HG03039 (cell line): ENCODE measurements around the gene CCDC80.

Source experiments
- ATAC-seq: cut with Tn5 transposase; IDR thresholded peaks from one replicate; pipeline ENCODE4 v1.9.1; 2021; ENCODE audit warnings: mild to moderate bottlenecking, moderate library complexity; ENCODE audit not compliant: unreplicated experiment

Gene CCDC80

GRCh38 chr3:112656043-112656442, 15.1 kb upstream of the CCDC80 start:
- ATAC-seq, result no peak

- no peak for ATAC-seq
These were observed 14.0 kb upstream of the CCDC80 start for GRCh38 chr3:112654979-112655378.

- no peak for ATAC-seq
These were observed 13.5 kb upstream of the CCDC80 start for GRCh38 chr3:112654492-112654891.

GRCh38 chr3:112653881-112654300, 12.9 kb upstream of the CCDC80 start:
- no peak for ATAC-seq

DNA sequence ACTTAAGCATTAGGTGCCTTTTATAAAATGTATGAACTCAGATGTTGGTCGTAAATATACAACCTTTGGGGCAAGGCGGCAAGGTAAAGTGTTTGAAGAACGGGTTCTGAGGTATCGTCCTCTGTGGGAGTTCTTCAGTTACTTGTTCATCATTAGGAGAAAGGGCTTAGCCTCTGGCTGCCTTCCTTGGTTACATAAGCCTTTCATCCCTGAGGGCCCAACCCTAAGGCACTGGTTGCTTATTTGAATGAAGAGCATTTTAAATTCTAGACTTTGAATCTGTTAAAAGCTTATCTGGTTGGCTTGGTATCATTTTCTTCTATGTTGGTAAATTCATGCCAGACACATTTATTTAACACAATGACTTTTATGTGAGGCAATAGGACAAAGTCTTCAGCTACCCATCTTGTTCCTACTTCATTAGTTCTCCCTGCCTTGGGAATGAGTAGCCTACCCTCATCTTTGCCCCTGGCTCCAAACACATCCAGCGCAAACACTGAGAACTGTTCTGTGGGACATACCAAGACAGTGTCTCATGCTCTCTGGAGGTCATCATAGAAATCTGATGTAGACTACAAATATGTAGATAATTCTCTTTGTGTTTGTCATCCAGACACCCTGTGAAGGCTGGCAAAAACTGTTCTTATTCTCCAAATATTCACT, 12.4 kb upstream of the CCDC80 start:
- ATAC-seq, result no peak

DNA sequence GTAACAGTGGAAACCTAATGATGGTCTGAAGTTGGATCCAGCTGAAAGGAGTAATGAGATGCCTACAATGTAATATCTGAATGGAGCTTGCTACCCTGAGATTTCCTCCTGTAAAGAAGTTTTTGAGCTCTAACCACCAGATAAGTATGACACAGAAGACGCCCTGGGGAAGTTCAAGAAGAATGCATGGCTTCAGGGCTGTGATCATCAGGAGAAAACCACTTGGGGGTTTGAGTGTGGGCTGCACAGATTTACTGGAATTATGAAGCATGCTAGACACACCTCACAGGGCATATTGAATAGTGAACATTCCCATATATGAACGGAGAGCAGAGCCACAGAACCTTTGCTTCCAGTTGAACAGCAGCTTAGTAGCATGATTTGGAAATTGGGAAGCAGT, 10.6 kb upstream of the CCDC80 start:
- no peak for ATAC-seq

DNA sequence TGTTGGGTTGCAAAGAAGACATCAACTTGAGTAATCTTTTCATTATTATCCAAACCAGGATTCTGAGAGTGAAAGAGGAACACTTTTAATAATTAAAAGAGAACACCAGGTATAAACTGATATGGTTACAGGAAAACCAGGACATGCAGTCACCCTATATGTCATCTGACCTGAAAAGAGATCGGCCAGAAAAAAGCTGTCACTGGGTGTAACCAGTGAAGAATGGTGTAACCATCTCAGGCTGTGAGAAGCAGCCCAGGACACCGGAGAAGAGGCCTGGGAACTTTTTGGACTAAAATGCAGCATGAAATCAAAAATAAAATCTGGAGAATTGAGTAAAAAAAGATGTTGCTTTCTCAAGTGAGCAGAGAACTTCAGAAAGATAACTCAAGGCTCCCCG, 10.1 kb upstream of the CCDC80 start:
- no peak for ATAC-seq

GRCh38 chr3:112650482-112650881, 9.5 kb upstream of the CCDC80 start:
- ATAC-seq, result no peak

DNA sequence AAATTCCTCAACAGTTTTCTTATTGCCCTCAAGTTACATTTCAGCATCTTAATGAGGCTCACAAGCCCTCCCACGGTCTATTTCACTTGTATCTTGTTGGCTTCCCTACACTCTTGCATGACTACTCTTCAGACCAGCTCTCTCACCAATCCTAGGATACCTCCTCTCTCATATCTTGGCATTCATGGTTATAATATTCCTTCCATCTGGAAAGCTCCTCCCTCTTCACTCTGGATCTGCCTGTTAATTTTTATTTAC, 8.5 kb upstream of the CCDC80 start:
- ATAC-seq, result no peak

GRCh38 chr3:112647122-112647521, 6.2 kb upstream of the CCDC80 start:
- no peak for ATAC-seq

DNA sequence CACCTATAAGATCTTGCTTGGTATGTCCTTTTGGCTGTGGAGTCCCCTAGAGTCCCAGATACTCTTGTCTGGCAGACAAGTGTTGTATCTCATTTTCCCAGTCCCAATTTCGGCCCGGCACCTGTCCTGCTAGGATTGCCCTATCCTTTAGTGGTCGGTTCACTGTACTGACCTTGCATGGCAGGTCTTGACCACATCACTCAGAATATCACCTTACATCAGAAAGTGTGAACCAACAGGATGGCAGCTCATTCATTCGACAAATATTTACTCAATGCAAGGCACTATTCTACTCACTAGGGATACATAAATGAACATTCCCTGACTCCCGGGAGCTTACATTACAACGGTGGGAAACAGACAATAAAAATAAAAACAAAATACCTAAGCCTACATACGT, 5.7 kb upstream of the CCDC80 start:
- no peak for ATAC-seq

DNA sequence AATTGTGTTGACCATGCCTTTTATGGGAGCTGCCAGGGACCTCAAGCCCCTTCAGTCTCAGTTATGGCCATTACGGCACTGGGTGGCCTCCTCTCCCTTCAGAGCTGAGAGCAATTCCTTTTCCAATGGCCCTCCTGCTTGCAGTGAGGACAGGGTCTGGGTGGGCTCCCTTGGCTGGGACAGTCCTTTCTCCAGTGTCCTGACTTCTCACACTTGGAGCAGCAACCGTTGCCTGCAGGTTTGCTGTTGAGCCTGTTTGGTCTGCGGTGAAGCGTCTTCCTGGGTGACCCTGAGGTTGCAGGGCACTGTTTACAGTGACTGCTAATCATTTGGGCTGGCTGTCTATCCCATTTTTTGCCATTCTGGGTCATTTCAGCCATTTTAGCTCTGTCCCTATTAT, 3.5 kb upstream of the CCDC80 start:
- ATAC-seq, result no peak

GRCh38 chr3:112643621-112644240, 2.8 kb upstream of the CCDC80 start:
- ATAC-seq, result no peak

- ATAC-seq, result peak; percentile 75
These were observed 2.1 kb upstream of the CCDC80 start for GRCh38 chr3:112642912-112643506.

DNA sequence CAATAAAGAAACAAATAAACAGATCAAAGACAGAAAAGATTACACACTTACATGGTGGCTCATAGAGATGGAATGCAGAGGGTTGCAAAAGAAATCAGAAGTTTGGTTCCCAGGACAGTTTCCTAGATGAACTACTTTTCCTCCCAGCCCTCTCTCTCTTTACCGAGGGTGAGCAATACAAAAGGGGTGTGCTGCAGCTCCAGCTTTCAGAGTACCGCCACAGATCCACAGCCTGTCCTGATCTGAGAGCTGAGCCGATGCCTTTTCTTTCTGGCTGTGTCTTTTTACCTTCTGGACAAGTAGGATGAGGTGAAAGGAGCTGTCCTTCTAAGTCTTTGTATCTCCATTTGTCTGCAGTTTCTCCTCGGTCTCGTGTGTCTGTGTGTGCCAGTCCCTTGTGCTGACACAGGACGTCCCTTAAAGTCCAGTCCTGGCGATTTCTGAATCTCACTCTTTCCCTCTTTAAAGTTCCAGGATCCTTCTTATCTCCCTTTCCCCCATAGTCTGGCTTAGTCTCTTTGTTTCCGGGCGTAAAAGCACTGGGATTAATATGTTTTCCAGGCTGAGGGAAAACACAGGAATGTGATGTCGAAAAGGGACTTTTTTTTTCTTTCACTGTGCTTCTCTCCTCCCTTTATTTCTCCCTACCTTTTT, 540 bp downstream of the CCDC80 start:
- ATAC-seq, result no peak

DNA sequence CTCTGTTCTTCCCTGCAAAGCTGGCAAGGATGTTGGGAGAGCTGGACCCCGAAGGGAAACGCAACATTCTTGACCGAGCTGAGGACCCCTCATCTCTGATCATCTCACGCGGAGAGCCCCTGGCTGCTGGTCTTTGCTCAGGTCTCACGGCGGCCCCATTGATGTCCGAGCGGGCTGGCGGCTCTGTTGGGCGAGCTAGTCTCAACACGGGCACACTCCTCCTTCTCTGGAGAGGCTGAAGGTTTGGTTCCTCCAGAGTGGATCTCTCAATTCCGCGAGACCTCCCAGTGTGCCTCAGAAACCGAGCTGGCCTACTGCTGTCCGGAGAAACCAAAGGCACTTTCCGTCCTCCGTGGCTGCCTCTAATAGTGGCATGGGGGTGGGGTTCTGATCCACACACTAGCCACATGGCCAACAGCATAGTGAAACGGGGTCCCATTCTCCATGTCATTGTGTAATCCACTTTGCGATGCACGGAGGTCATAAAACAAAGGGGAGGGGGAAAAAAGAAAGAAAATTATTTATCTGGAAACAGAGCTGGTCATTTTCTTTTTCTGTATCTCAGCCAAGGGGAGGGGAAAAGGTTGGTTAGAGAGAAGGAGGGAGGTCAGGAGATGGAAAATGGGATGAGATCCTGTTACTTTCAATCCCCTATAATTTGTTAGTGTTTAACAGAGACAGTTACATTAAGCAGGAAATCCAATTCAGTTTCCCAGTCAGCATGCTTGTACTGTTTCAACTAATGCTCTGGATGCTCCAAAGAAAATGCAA, 1.3 kb downstream of the CCDC80 start:
- no peak for ATAC-seq

DNA sequence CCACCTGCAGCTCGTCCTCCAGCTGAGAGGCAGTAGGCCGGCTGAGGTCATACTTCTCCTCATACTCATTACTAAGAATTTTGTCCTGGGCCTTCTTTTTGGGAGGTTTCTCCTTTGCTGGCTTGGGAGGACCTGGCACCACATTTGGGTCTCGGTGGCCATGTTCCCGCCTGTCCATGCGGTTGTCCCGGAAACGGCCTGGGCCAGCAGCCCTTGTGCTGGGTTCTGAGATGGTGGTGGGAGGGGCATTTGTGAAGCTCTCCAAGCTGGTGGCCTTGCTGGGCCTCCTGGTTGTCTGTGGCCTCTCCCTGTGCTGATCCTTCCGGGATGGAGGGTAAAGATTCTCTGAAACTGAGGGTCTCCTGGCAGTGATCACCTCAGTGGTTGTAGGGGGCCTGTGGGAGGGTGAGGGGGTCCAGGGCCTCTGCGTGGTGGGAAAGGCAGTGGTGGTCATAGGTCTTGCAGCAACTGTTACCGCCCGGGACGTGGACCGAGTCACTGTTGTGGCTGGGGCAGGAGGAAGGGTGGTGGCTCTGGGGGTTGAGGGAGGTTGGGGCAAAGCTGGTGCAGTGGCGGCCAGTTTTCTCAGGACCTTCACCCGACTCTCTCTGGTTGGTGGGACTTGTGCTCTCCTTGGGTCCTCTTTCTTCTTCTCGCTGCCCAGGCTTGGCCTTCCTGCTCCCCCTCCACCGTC, 2.5 kb downstream of the CCDC80 start:
- no peak for ATAC-seq

GRCh38 chr3:112637700-112638099, 3.2 kb downstream of the CCDC80 start:
- no peak for ATAC-seq

DNA sequence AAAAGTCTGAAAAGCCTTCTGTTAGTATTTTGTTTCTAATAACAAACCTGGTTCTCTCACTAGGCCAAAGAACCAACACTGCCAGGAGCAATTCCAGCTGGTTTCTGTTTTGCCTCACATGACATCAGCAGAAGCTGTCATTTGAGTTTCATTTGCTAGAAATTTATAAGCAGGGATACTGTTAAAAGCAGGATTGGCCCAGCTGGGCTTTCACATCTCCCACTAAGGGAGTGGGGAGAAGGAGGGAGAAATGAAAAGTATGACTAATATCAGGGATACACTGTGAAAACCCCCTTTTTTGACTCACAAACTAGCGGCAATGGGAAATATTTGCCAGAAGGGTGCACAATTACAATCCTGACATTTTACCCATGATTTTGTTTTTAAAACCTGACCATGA, 5.3 kb downstream of the CCDC80 start:
- no peak for ATAC-seq

- ATAC-seq, result no peak
These were observed 6.0 kb downstream of the CCDC80 start for GRCh38 chr3:112634786-112635541.
